ENCODE measurements around the gene CACNA2D1.
A peak's percentile ranks its signal among the peaks of the same experiment; 100 is the strongest.

Gene CACNA2D1

GRCh38 chr7:82343716-82344115 is 99.9 kb downstream of the CACNA2D1 start:
- DNase-seq (ENCODE audit: low spot score), result no peak

- DNase-seq (ENCODE audit: low spot score), result no peak
Measured at GRCh38 chr7:82339958-82340357, 103.6 kb downstream of the CACNA2D1 start.

- no peak for DNase-seq (ENCODE audit: low spot score)
Measured at GRCh38 chr7:82335927-82336326, 107.7 kb downstream of the CACNA2D1 start.

- DNase-seq (ENCODE audit: low spot score), result no peak
Measured at GRCh38 chr7:82335001-82335400, 108.6 kb downstream of the CACNA2D1 start.

GRCh38 chr7:82331234-82331633 is 112.3 kb downstream of the CACNA2D1 start:
- no peak for DNase-seq (ENCODE audit: low spot score)

GRCh38 chr7:82330706-82331215 is 112.8 kb downstream of the CACNA2D1 start:
- DNase-seq (ENCODE audit: low spot score), result no peak

- no peak for DNase-seq (ENCODE audit: low spot score)
Measured at GRCh38 chr7:82327898-82328297, 115.7 kb downstream of the CACNA2D1 start.

GRCh38 chr7:82325416-82325815 is 118.2 kb downstream of the CACNA2D1 start:
- DNase-seq (ENCODE audit: low spot score), result no peak

GRCh38 chr7:82323806-82324205 is 119.8 kb downstream of the CACNA2D1 start:
- no peak for DNase-seq (ENCODE audit: low spot score)

- DNase-seq (ENCODE audit: low spot score), result peak; percentile 77
Measured at GRCh38 chr7:82319674-82320118, 123.9 kb downstream of the CACNA2D1 start.

- no peak for DNase-seq (ENCODE audit: low spot score)
Measured at GRCh38 chr7:82318786-82319185, 124.8 kb downstream of the CACNA2D1 start.

- no peak for DNase-seq (ENCODE audit: low spot score)
Measured at GRCh38 chr7:82317760-82318159, 125.8 kb downstream of the CACNA2D1 start.

- DNase-seq (ENCODE audit: low spot score), result no peak
Measured at GRCh38 chr7:82317257-82317721, 126.3 kb downstream of the CACNA2D1 start.

GRCh38 chr7:82313269-82313668 is 130.3 kb downstream of the CACNA2D1 start:
- DNase-seq (ENCODE audit: low spot score), result no peak

GRCh38 chr7:82312646-82313045 is 130.9 kb downstream of the CACNA2D1 start:
- DNase-seq (ENCODE audit: low spot score), result no peak

- DNase-seq (ENCODE audit: low spot score), result no peak
Measured at GRCh38 chr7:82305347-82306005, 138.1 kb downstream of the CACNA2D1 start.

GRCh38 chr7:82294865-82295264 is 148.7 kb downstream of the CACNA2D1 start:
- no peak for DNase-seq (ENCODE audit: low spot score)

GRCh38 chr7:82294382-82294784 is 149.2 kb downstream of the CACNA2D1 start:
- no peak for DNase-seq (ENCODE audit: low spot score)

- DNase-seq (ENCODE audit: low spot score), result no peak
Measured at GRCh38 chr7:82293467-82293866, 150.1 kb downstream of the CACNA2D1 start.

GRCh38 chr7:82291931-82292330 is 151.6 kb downstream of the CACNA2D1 start:
- no peak for DNase-seq (ENCODE audit: low spot score)

- no peak for DNase-seq (ENCODE audit: low spot score)
Measured at GRCh38 chr7:82289889-82290288, 153.7 kb downstream of the CACNA2D1 start.

GRCh38 chr7:82289152-82289535 is 154.4 kb downstream of the CACNA2D1 start:
- peak; percentile 59 for DNase-seq (ENCODE audit: low spot score)

GRCh38 chr7:82286798-82287140 is 156.8 kb downstream of the CACNA2D1 start:
- DNase-seq (ENCODE audit: low spot score), result no peak

Data from putamen (tissue), 1 donor.